OCI-LY7 (cell line): ENCODE measurements around the gene DOK1. TPM values are rescaled to one million over a fixed set of nuclear protein-coding genes. Genes with fewer than 3 reads are reported as not detected.

Experiments used
- BruUV-seq: library from RNA; stranded (reverse); fragments of 400-500 nt; replicated peaks from 2 replicates; lab custom pipeline; 2021; lab: Mats Ljungman, UMichigan
- CTCF ChIA-PET: fragments of 300-600 bp; sonication (Branson Sonifier 250); formaldehyde crosslinking; loops from one replicate; lab custom pipeline; 2022; ENCODE audit warnings: antibody characterized with exemption; ENCODE audit not compliant: unreplicated experiment; lab: Charles Lee
- POLR2A ChIA-PET: fragments of 300-600 bp; sonication (Branson Sonifier 250); formaldehyde crosslinking; loops from one replicate; lab custom pipeline; 2022; ENCODE audit warnings: antibody characterized with exemption; lab: Charles Lee
- DNase-seq: peaks from one replicate; pipeline ENCODE4 v3.0.0-alpha.2; 2015; ENCODE audit warnings: low spot score
- H2AFZ ChIP-seq: fragments of 200-600 bp; sonication (generic), shearing (Covaris generic); 2 replicates; pipeline ENCODE4 v1.6.1; 2014; ENCODE audit warnings: mild to moderate bottlenecking, antibody characterized with exemption, low read length, moderate library complexity
- H3K27ac ChIP-seq: fragments of 200-600 bp; sonication (generic); 2 replicates; pipeline ENCODE4 v1.5.1; 2014; ENCODE audit warnings: mixed run types, low read depth, mild to moderate bottlenecking, moderate library complexity, low read length, inconsistent platforms; ENCODE audit not compliant: poor library complexity, severe bottlenecking
- H3K36me3 ChIP-seq: fragments of 200-600 bp; sonication (generic); 2 replicates; pipeline ENCODE4 v1.6.1; 2014; ENCODE audit warnings: mild to moderate bottlenecking, antibody characterized with exemption, low read length, moderate library complexity, mixed read lengths; ENCODE audit not compliant: insufficient read depth
- H3K4me1 ChIP-seq: fragments of 200-600 bp; sonication (generic); 2 replicates; pipeline ENCODE4 v1.5.1; 2014; ENCODE audit warnings: mild to moderate bottlenecking, low read length; ENCODE audit not compliant: insufficient read depth, poor library complexity, severe bottlenecking
- H3K4me2 ChIP-seq: fragments of 200-600 bp; sonication (generic); 2 replicates; pipeline ENCODE4 v1.6.1; 2014; ENCODE audit warnings: mild to moderate bottlenecking, low read length
- H3K4me3 ChIP-seq: fragments of 200-600 bp; sonication (generic); 2 replicates; pipeline ENCODE4 v1.5.1; 2014; ENCODE audit warnings: mild to moderate bottlenecking, low read depth, low read length; ENCODE audit not compliant: poor library complexity, severe bottlenecking
- H3K79me2 ChIP-seq: fragments of 200-600 bp; sonication (generic); 2 replicates; pipeline ENCODE4 v1.6.1; 2016; ENCODE audit warnings: low read depth, mild to moderate bottlenecking, low read length, moderate library complexity, mixed read lengths; ENCODE audit not compliant: insufficient read depth
- H3K9me2 ChIP-seq: fragments of 200-600 bp; sonication (generic); 2 replicates; pipeline ENCODE4 v1.6.1; 2016; ENCODE audit warnings: mild to moderate bottlenecking, low read length, mixed read lengths; ENCODE audit not compliant: insufficient read depth
- H3K9me3 ChIP-seq: fragments of 200-600 bp; sonication (generic); 2 replicates; pipeline ENCODE4 v1.6.1; 2014; ENCODE audit warnings: mild to moderate bottlenecking, mixed run types, low read length, mixed read lengths
- H4K20me1 ChIP-seq: fragments of 200-600 bp; sonication (generic); 2 replicates; pipeline ENCODE4 v1.6.1; 2014; ENCODE audit warnings: mild to moderate bottlenecking, antibody characterized with exemption, low read length, moderate library complexity, mixed read lengths; ENCODE audit not compliant: insufficient read depth
- CTCF ChIP-seq: fragments of 200-600 bp; sonication (generic); conservative IDR thresholded peaks from 2 replicates; pipeline ENCODE4 v1.5.1; 2014; ENCODE audit warnings: mild to moderate bottlenecking, antibody characterized with exemption, low read length, moderate library complexity, mixed read lengths
- EZH2phosphoT487 ChIP-seq: fragments of 200-600 bp; sonication (generic); IDR thresholded peaks from 2 replicates; pipeline ENCODE4 v1.6.1; 2018; ENCODE audit warnings: low read depth, borderline replicate concordance, mild to moderate bottlenecking, mixed run types, antibody characterized with exemption, low read length, moderate library complexity, mixed read lengths
- intact Hi-C: fragments of 100-400 bp; cut with micrococcal nuclease; formaldehyde crosslinking; loops from one replicate; pipeline ENCODE4 v1.10.0; 2022; ENCODE audit not compliant: unreplicated experiment
- total RNA-seq, 2 experiments: library from RNA; depleted of rRNA in 1 of 2; stranded (reverse); fragments of >200 nt in 1 of 2; shearing (Covaris generic) in 1 of 2; gene quantifications; 2 replicates each; pipeline ENCODE4 v1.2.3, GENCODE V29; 2014 to 2022

DOK1 gene
- total RNA-seq, 2 experiments from 2014 or later, result 9.5 to 13.4 TPM

- intact Hi-C loops, result loop anchor here (1.0 kb wide), 3 partner anchors 22 to 80 kb away; partner anchors contain the start of genes AUP1, HTRA2 and TTC31
- POLR2A ChIA-PET, result interaction anchor here (0.7 to 1.0 kb wide), 3 partner anchors 13 to 78 kb away, joined by 3 to 4 read pairs (median 3); no protein-coding TSS in a partner anchor
- TF ChIP-seq CTCF (peak; percentile 76), EZH2phosphoT487 (no peak)
Measured at GRCh38 chr2:74507145-74507925, 47.2 kb upstream of the DOK1 start, which contains the start of gene PCGF1. Gene PCGF1, minus strand, starts transcription at chr2:74507695. Its CDS starts 27 bp downstream, at chr2:74507668.

DNA sequence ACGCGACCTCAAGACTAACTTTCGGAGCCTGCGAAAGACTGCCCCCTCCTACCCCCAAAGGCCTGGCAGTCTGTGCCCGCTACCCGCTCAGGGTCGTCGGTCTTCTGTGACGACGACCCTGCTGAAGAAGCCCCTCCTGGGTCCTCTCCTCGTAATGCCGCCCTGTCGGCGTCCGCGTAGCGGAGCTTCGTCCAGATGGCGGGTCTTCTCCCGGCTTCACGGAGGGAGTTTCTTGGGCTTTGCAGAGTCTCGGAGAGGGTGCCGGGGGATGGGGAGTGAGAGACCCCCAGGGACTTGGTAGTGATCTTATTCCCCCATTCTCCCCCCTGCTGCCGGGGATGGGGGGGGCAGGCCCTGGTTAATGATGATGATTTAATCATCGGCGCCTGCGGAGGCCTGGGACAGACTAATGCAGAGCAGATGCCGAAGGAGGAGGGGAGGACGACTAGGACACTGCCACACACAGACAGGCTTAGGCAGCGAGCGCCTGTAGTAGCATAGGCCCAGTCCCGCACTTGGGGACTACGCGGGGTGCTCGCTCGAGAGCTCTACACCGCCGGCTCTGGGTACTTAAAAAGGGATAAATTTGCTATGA, 46.5 kb upstream of the DOK1 start:
- intact Hi-C loops, result loop anchor here (1.0 kb wide), 3 partner anchors 21 to 79 kb away; partner anchors contain the start of genes AUP1, HTRA2 and TTC31
- Histone ChIP-seq H4K20me1 (no peaks in the 10 kb centered on the region), H2AFZ (peak overlapping the region; percentile 95), H3K4me2 (peak overlapping the region; percentile 96), H3K36me3 (peaks cover 15% of the 10 kb centered on the region), H3K4me1 (peaks cover 21% of the 10 kb centered on the region), H3K79me2 (peaks cover 5% of the 10 kb centered on the region; the same call in 1 of the 2 replicates), H3K9me3 (no peaks in the 10 kb centered on the region), H3K9me2 (no peaks in the 10 kb centered on the region), H3K4me3 (peak overlapping the region; percentile 77), H3K27ac (peak overlapping the region; percentile 81)
- no TSS peak for BruUV-seq
- ChIA-PET POLR2A (interaction anchor here (1.1 kb wide), 1 partner anchor 50 kb away, joined by 3 read pairs; the partner anchor contains the start of gene WBP1), CTCF (interaction anchor here (1.2 to 1.4 kb wide), 2 partner anchors 14 to 24 kb away, joined by 3 to 4 read pairs; no protein-coding TSS in a partner anchor)
- no peak for DNase-seq
- no peak for TF ChIP-seq EZH2phosphoT487

More at GRCh38 chr2:74507145-74507925, 47.2 kb upstream of the DOK1 start, which contains the start of gene PCGF1:
- CTCF ChIA-PET, result interaction anchor here (0.6 to 1.2 kb wide), 3 partner anchors 24 to 81 kb away, joined by 3 to 4 read pairs (median 3); no protein-coding TSS in a partner anchor
- H3K4me2 ChIP-seq, result peak within 1 kb of the TSS; percentile 96
- DNase-seq, result peak; percentile 99
- peaks cover 15% of the 10 kb centered on the region for H3K36me3 ChIP-seq
- peaks cover 5% of the 10 kb centered on the region; the same call in 1 of the 2 replicates for H3K79me2 ChIP-seq
- peak within 1 kb of the TSS; percentile 95 for H2AFZ ChIP-seq
- peak within 1 kb of the TSS; percentile 81 for H3K27ac ChIP-seq
- no peaks in the 10 kb centered on the region for H3K9me2 ChIP-seq
- H3K9me3 ChIP-seq, result no peaks in the 10 kb centered on the region
- no peaks in the 10 kb centered on the region for H4K20me1 ChIP-seq
- BruUV-seq, result no TSS peak
- peak within 1 kb of the TSS; percentile 77 for H3K4me3 ChIP-seq
- peaks cover 25% of the 10 kb centered on the region for H3K4me1 ChIP-seq

- POLR2A ChIA-PET, result interaction anchor here (0.8 to 2.9 kb wide), 5 partner anchors 10 to 773 kb away, joined by 3 to 14 read pairs (median 5); partner anchors contain the start of genes AUP1, HTRA2, INO80B and TPRKB
- no peak for DNase-seq
- Histone ChIP-seq H3K9me3 (no peaks in the 10 kb centered on the region), H2AFZ (no peak overlapping the region), H3K9me2 (no peaks in the 10 kb centered on the region), H3K4me3 (no peak overlapping the region), H3K79me2 (peaks cover 5% of the 10 kb centered on the region; the same call in 1 of the 2 replicates), H3K27ac (no peak overlapping the region), H3K4me1 (peaks cover 21% of the 10 kb centered on the region), H3K36me3 (peaks cover 9% of the 10 kb centered on the region), H3K4me2 (no peak overlapping the region), H4K20me1 (no peaks in the 10 kb centered on the region)
- BruUV-seq, result no TSS peak
- TF ChIP-seq CTCF, result no peak
- TF ChIP-seq EZH2phosphoT487, result no peak
- intact Hi-C loops, result no loop called here
- CTCF ChIA-PET, result no interaction called here
Measured at GRCh38 chr2:74510272-74510671, 44.2 kb upstream of the DOK1 start.
